Neutrophil (primary cell): ENCODE measurements around the gene TMEM135.

Experiments used
- H3K27ac ChIP-seq: fragments of 200-600 bp; sonication (generic); 2 replicates; pipeline ENCODE4 v1.5.1; 2016; ENCODE audit warnings: mild to moderate bottlenecking, moderate library complexity
- H3K27me3 ChIP-seq: fragments of 200-600 bp; sonication (generic); 2 replicates; pipeline ENCODE4 v1.6.0; 2016; ENCODE audit warnings: mild to moderate bottlenecking
- H3K36me3 ChIP-seq: fragments of 200-600 bp; sonication (generic); 2 replicates; pipeline ENCODE4 v1.5.1; 2017
- H3K4me1 ChIP-seq, 2 experiments: fragments of 200-600 bp in 1 of 2; sonication (generic) in 1 of 2; 1 replicate in 1 of 2; 2 replicates in 1 of 2; pipeline versions ENCODE4 v1.5.1 to v1.6.1; 2013 to 2016; ENCODE audit warnings: low read depth in 1 of 2, low read length in 1 of 2, mild to moderate bottlenecking in 1 of 2, moderate library complexity in 1 of 2; ENCODE audit not compliant: control insufficient read depth in 1 of 2, insufficient read depth in 1 of 2
- H3K4me3 ChIP-seq, 2 experiments: fragments of 200-600 bp in 1 of 2; sonication (generic) in 1 of 2; 1 replicate in 1 of 2; 2 replicates in 1 of 2; pipeline ENCODE4 v1.5.1; 2013 to 2016; ENCODE audit warnings: low read depth in 1 of 2, low read length in 1 of 2, mild to moderate bottlenecking in 1 of 2, moderate library complexity in 1 of 2
- H3K9me3 ChIP-seq: fragments of 200-600 bp; sonication (generic); 2 replicates; pipeline ENCODE4 v1.5.1; 2016
- CTCF ChIP-seq: fragments of 200-600 bp; sonication (generic); IDR thresholded peaks from 2 replicates; pipeline ENCODE4 v1.5.1; 2016; ENCODE audit warnings: antibody characterized with exemption

Gene TMEM135

GRCh38 chr11:87368858-87369480, 331.2 kb downstream of the TMEM135 start:
- no peaks in the 10 kb centered on the region for H3K36me3 ChIP-seq
- TF ChIP-seq CTCF = no peak
- peaks cover 4% of the 10 kb centered on the region for H3K27me3 ChIP-seq
- no peaks in the 10 kb centered on the region for H3K4me1 ChIP-seq
- H3K9me3 ChIP-seq = no peaks in the 10 kb centered on the region
- no peak overlapping the region for H3K4me3 ChIP-seq
- H3K27ac ChIP-seq = no peak overlapping the region

- Histone ChIP-seq H3K36me3 (no peaks in the 10 kb centered on the region), H3K4me1 (no peaks in the 10 kb centered on the region), H3K27ac (no peak overlapping the region), H3K9me3 (no peaks in the 10 kb centered on the region), H3K4me3 (no peak overlapping the region), H3K27me3 (peaks cover 4% of the 10 kb centered on the region)
- no peak for TF ChIP-seq CTCF
Observed at GRCh38 chr11:87369888-87370287, 332.2 kb downstream of the TMEM135 start.

- Histone ChIP-seq H3K4me1 (no peaks in the 10 kb centered on the region), H3K9me3 (no peaks in the 10 kb centered on the region), H3K27me3 (peaks cover 4% of the 10 kb centered on the region), H3K36me3 (no peaks in the 10 kb centered on the region), H3K27ac (no peak overlapping the region), H3K4me3 (no peak overlapping the region)
- TF ChIP-seq CTCF = no peak
Observed at GRCh38 chr11:87372065-87372464, 334.3 kb downstream of the TMEM135 start.
